ENCODE results near the gene NDUFA8. TPM values are rescaled to one million over a fixed set of nuclear protein-coding genes. Genes with fewer than 3 reads are reported as not detected.
"Not testable (repeated sequence)": the region's sequence is repeated elsewhere in the genome, so short reads cannot be mapped to it uniquely, and the experiment has no call there.

NDUFA8 gene
- total RNA-seq, 1 experiment from 2014 or later: 38.8 TPM

GRCh38 chr9:122120316-122121071 is 39.1 kb downstream of the NDUFA8 start:
- no peaks in the 10 kb centered on the region for H3K9me3 Mint-ChIP-seq (ENCODE audit: low read depth, unreplicated experiment)
- peaks cover 7% of the 10 kb centered on the region for H3K4me1 Mint-ChIP-seq (ENCODE audit: low read depth, unreplicated experiment)
- H3K36me3 Mint-ChIP-seq (ENCODE audit: insufficient read depth, unreplicated experiment): no peaks in the 10 kb centered on the region
- TF ChIP-seq CTCF (IDR thresholded peaks at IDR 0.05; ENCODE audit: unreplicated experiment): no peak
- DNase-seq: no peak
- intact Hi-C loops (cut with micrococcal nuclease; ENCODE audit: unreplicated experiment): no loop called here
- no peak overlapping the region for H3K27ac Mint-ChIP-seq (ENCODE audit: unreplicated experiment)
- no peak overlapping the region for H3K4me3 Mint-ChIP-seq (ENCODE audit: low read depth, unreplicated experiment)
- no TSS peak for BruUV-seq (replicated peaks)
- CTCF ChIA-PET: interaction anchor here (6.0 kb wide), 1 partner anchor 21 kb away, joined by 44 read pairs; no protein-coding TSS in a partner anchor
- H3K27me3 Mint-ChIP-seq (ENCODE audit: unreplicated experiment): peaks cover 33% of the 10 kb centered on the region

- no peak for DNase-seq
- intact Hi-C loops (cut with micrococcal nuclease; ENCODE audit: unreplicated experiment): no loop called here
Observed at GRCh38 chr9:122119721-122120120, 39.9 kb downstream of the NDUFA8 start.

GRCh38 chr9:122119166-122119521 is 40.4 kb downstream of the NDUFA8 start:
- Mint-ChIP-seq H3K9me3 (ENCODE audit: low read depth, unreplicated experiment) (no peaks in the 10 kb centered on the region), H3K4me1 (ENCODE audit: low read depth, unreplicated experiment) (no peaks in the 10 kb centered on the region), H3K27me3 (ENCODE audit: unreplicated experiment) (peaks cover 33% of the 10 kb centered on the region), H3K27ac (ENCODE audit: unreplicated experiment) (no peak overlapping the region), H3K4me3 (ENCODE audit: low read depth, unreplicated experiment) (no peak overlapping the region), H3K36me3 (ENCODE audit: insufficient read depth, unreplicated experiment) (no peaks in the 10 kb centered on the region)
- DNase-seq: no peak
- no TSS peak for BruUV-seq (replicated peaks)
- intact Hi-C loops (cut with micrococcal nuclease; ENCODE audit: unreplicated experiment): no loop called here
- CTCF ChIA-PET: interaction anchor here (0.7 kb wide), 1 partner anchor 16 kb away, joined by 4 read pairs; no protein-coding TSS in a partner anchor
- TF ChIP-seq CTCF (IDR thresholded peaks at IDR 0.05; ENCODE audit: unreplicated experiment): no peak

More at GRCh38 chr9:122119721-122120120, 39.9 kb downstream of the NDUFA8 start:
- no TSS peak for BruUV-seq (replicated peaks)
- CTCF ChIA-PET: interaction anchor here (0.7 kb wide), 1 partner anchor 17 kb away, joined by 4 read pairs; no protein-coding TSS in a partner anchor
- Mint-ChIP-seq H3K9me3 (ENCODE audit: low read depth, unreplicated experiment) (no peaks in the 10 kb centered on the region), H3K36me3 (ENCODE audit: insufficient read depth, unreplicated experiment) (no peaks in the 10 kb centered on the region), H3K4me3 (ENCODE audit: low read depth, unreplicated experiment) (no peak overlapping the region), H3K27ac (ENCODE audit: unreplicated experiment) (no peak overlapping the region), H3K4me1 (ENCODE audit: low read depth, unreplicated experiment) (no peaks in the 10 kb centered on the region), H3K27me3 (ENCODE audit: unreplicated experiment) (peaks cover 33% of the 10 kb centered on the region)
- no peak for TF ChIP-seq CTCF (IDR thresholded peaks at IDR 0.05; ENCODE audit: unreplicated experiment)

GRCh38 chr9:122118343-122119165 is 41.0 kb downstream of the NDUFA8 start:
- Mint-ChIP-seq H3K4me1 (ENCODE audit: low read depth, unreplicated experiment) (no peaks in the 10 kb centered on the region), H3K4me3 (ENCODE audit: low read depth, unreplicated experiment) (no peak overlapping the region), H3K27ac (ENCODE audit: unreplicated experiment) (no peak overlapping the region), H3K9me3 (ENCODE audit: low read depth, unreplicated experiment) (no peaks in the 10 kb centered on the region), H3K36me3 (ENCODE audit: insufficient read depth, unreplicated experiment) (no peaks in the 10 kb centered on the region), H3K27me3 (ENCODE audit: unreplicated experiment) (peaks cover 33% of the 10 kb centered on the region)
- TF ChIP-seq CTCF (IDR thresholded peaks at IDR 0.05; ENCODE audit: unreplicated experiment): no peak
- no TSS peak for BruUV-seq (replicated peaks)
- CTCF ChIA-PET: interaction anchor here (0.7 kb wide), 1 partner anchor 16 kb away, joined by 4 read pairs; no protein-coding TSS in a partner anchor
- DNase-seq: no peak
- intact Hi-C loops (cut with micrococcal nuclease; ENCODE audit: unreplicated experiment): no loop called here

- not testable (repeated sequence) for H3K36me3 Mint-ChIP-seq (ENCODE audit: insufficient read depth, unreplicated experiment)
Observed at GRCh38 chr9:122117241-122117640, 42.3 kb downstream of the NDUFA8 start.

More at GRCh38 chr9:122117241-122117640, 42.3 kb downstream of the NDUFA8 start:
- BruUV-seq (replicated peaks); intact Hi-C loops (cut with micrococcal nuclease; ENCODE audit: unreplicated experiment); H3K4me1 Mint-ChIP-seq (ENCODE audit: low read depth, unreplicated experiment); DNase-seq; H3K27ac Mint-ChIP-seq (ENCODE audit: unreplicated experiment); H3K4me3 Mint-ChIP-seq (ENCODE audit: low read depth, unreplicated experiment); CTCF ChIA-PET; H3K9me3 Mint-ChIP-seq (ENCODE audit: low read depth, unreplicated experiment): not testable (repeated sequence)
- H3K27me3 Mint-ChIP-seq (ENCODE audit: unreplicated experiment): peaks cover 41% of the 10 kb centered on the region

All from Calu3 (cell line).